MM.1S (cell line): ENCODE measurements around the gene WDFY2.
"Not testable (repeated sequence)": the region's sequence is repeated elsewhere in the genome, so short reads cannot be mapped to it uniquely, and the experiment has no call there.

Experiments
- CTCF ChIP-seq: fragments of 300-600 bp; sonication (generic); IDR thresholded peaks from 2 replicates; pipeline ENCODE4 v1.5.1; 2016; ENCODE audit warnings: antibody characterized with exemption, low read length, mixed read lengths
- EZH2 ChIP-seq: fragments of 300-600 bp; sonication (generic); optimal IDR thresholded peaks from 2 replicates; pipeline ENCODE3; 2017; ENCODE audit warnings: low read depth, mild to moderate bottlenecking, antibody characterized with exemption, low read length, mixed read lengths

GRCh38 chr13:51569001-51569400, 15.3 kb upstream of the WDFY2 start:
- not testable (repeated sequence) for TF ChIP-seq CTCF, EZH2
